GM12878 (cell line): ENCODE measurements around the gene FAM170B.

Source experiments
- BHLHE40 ChIP-seq, 2 experiments: fragments of 450-650 bp in 1 of 2; IDR thresholded peaks; 2 replicates each; pipeline ENCODE4 v1.6.1; 2011 to 2017; ENCODE audit warnings: low read depth in 2 of 2, borderline replicate concordance in 1 of 2, improper control_type of control experiment in 1 of 2, low read length in 1 of 2, mild to moderate bottlenecking in 1 of 2
- ESRRA ChIP-seq: IDR thresholded peaks from 2 replicates; pipeline ENCODE4 v1.6.1; 2012; ENCODE audit warnings: mild to moderate bottlenecking, low read length, improper control_type of control experiment
- FOXK2 ChIP-seq: fragments of 450-650 bp; IDR thresholded peaks from 2 replicates; pipeline ENCODE4 v1.6.1; 2017; ENCODE audit warnings: mild to moderate bottlenecking, moderate library complexity
- GABPA ChIP-seq: IDR thresholded peaks from 2 replicates; pipeline ENCODE4 v1.6.1; 2014; ENCODE audit warnings: antibody characterized with exemption, low read depth, mild to moderate bottlenecking, inconsistent platforms
- JUND ChIP-seq: IDR thresholded peaks from 2 replicates; pipeline ENCODE4 v1.6.1; 2012; ENCODE audit warnings: low read depth, mild to moderate bottlenecking, low read length, improper control_type of control experiment, moderate library complexity
- NFYB ChIP-seq: IDR thresholded peaks from 2 replicates; pipeline ENCODE4 v1.6.1; 2011; ENCODE audit warnings: low read depth, mild to moderate bottlenecking, low read length, improper control_type of control experiment, moderate library complexity; ENCODE audit not compliant: insufficient read depth
- POLR2A ChIP-seq: IDR thresholded peaks from 2 replicates; pipeline ENCODE4 v1.6.1; 2011; ENCODE audit warnings: low read depth, mild to moderate bottlenecking, low read length
- POLR2AphosphoS5 ChIP-seq: IDR thresholded peaks from 2 replicates; pipeline ENCODE4 v1.6.1; 2011; ENCODE audit warnings: mild to moderate bottlenecking, low read length, inconsistent platforms
- ZNF274 ChIP-seq: IDR thresholded peaks from one replicate; pipeline ENCODE4 v1.8.0; 2011; ENCODE audit not compliant: insufficient read length, insufficient read depth
- TF ChIP-seq, protein P1 (sequence below), 3 experiments: IDR thresholded peaks in 2 of 3; conservative IDR thresholded peaks in 1 of 3; 2 replicates each; pipeline ENCODE4 v1.5.1; 2011; ENCODE audit warnings: low read depth in 3 of 3, low read length in 3 of 3, mild to moderate bottlenecking in 3 of 3, control low read depth in 2 of 3, moderate library complexity in 2 of 3, inconsistent platforms in 1 of 3, mixed read lengths in 1 of 3; ENCODE audit not compliant: control insufficient read depth in 2 of 3, insufficient read depth in 1 of 3; ENCODE audit errors: extremely low read depth in 1 of 3
- TF ChIP-seq, protein P2 (sequence below): IDR thresholded peaks from 2 replicates; pipeline ENCODE4 v1.6.1; 2012; ENCODE audit warnings: mild to moderate bottlenecking, low read depth, low read length
- TF ChIP-seq, protein P3 (sequence below): IDR thresholded peaks from 2 replicates; pipeline ENCODE4 v1.6.1; 2012; ENCODE audit warnings: low read depth, low read length, improper control_type of control experiment
- TF ChIP-seq, protein P4 (sequence below): IDR thresholded peaks from 2 replicates; pipeline ENCODE4 v1.6.1; 2011; ENCODE audit warnings: low read depth, low read length, improper control_type of control experiment, borderline replicate concordance
- TF ChIP-seq, protein P5 (sequence below): fragments of 450-650 bp; IDR thresholded peaks from 2 replicates; pipeline ENCODE4 v1.6.1; 2017; ENCODE audit warnings: low read depth, mild to moderate bottlenecking, moderate library complexity

DNA sequence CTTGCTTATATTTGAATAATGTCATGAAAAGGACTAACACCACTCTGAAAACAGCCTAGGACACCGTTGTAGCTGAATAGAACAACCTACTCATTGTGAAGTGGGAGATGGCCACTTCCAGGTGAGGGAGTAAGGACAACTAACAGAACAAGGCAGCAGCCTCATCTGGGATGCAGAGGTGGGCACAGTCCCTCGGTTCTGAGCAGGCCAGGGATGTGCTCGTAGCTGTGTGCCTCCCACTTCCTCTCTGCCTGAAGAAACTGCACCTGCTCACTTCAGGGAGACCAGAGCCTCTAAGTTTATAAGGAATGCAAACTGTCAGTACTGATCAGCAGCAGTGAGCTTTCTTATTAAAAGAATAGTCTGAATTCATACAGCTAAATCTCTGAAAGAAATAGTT, 21.0 kb downstream of the FAM170B start:
- TF ChIP-seq, protein P1, sequence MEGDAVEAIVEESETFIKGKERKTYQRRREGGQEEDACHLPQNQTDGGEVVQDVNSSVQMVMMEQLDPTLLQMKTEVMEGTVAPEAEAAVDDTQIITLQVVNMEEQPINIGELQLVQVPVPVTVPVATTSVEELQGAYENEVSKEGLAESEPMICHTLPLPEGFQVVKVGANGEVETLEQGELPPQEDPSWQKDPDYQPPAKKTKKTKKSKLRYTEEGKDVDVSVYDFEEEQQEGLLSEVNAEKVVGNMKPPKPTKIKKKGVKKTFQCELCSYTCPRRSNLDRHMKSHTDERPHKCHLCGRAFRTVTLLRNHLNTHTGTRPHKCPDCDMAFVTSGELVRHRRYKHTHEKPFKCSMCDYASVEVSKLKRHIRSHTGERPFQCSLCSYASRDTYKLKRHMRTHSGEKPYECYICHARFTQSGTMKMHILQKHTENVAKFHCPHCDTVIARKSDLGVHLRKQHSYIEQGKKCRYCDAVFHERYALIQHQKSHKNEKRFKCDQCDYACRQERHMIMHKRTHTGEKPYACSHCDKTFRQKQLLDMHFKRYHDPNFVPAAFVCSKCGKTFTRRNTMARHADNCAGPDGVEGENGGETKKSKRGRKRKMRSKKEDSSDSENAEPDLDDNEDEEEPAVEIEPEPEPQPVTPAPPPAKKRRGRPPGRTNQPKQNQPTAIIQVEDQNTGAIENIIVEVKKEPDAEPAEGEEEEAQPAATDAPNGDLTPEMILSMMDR (IDR thresholded peaks at IDR 0.05 in 2 of 3, conservative IDR thresholded peaks at IDR 0.05 in 1 of 3; ENCODE audit: control insufficient read depth in 2 of 3, extremely low read depth in 1 of 3, insufficient read depth in 1 of 3, low read depth in 3 of 3, low read length in 3 of 3), result no peak
- no peak for TF ChIP-seq POLR2AphosphoS5
- TF ChIP-seq POLR2A, result no peak
- TF ChIP-seq GABPA, result no peak
- TF ChIP-seq NFYB, result no peak
- no peak for TF ChIP-seq FOXK2
- TF ChIP-seq, protein P2, sequence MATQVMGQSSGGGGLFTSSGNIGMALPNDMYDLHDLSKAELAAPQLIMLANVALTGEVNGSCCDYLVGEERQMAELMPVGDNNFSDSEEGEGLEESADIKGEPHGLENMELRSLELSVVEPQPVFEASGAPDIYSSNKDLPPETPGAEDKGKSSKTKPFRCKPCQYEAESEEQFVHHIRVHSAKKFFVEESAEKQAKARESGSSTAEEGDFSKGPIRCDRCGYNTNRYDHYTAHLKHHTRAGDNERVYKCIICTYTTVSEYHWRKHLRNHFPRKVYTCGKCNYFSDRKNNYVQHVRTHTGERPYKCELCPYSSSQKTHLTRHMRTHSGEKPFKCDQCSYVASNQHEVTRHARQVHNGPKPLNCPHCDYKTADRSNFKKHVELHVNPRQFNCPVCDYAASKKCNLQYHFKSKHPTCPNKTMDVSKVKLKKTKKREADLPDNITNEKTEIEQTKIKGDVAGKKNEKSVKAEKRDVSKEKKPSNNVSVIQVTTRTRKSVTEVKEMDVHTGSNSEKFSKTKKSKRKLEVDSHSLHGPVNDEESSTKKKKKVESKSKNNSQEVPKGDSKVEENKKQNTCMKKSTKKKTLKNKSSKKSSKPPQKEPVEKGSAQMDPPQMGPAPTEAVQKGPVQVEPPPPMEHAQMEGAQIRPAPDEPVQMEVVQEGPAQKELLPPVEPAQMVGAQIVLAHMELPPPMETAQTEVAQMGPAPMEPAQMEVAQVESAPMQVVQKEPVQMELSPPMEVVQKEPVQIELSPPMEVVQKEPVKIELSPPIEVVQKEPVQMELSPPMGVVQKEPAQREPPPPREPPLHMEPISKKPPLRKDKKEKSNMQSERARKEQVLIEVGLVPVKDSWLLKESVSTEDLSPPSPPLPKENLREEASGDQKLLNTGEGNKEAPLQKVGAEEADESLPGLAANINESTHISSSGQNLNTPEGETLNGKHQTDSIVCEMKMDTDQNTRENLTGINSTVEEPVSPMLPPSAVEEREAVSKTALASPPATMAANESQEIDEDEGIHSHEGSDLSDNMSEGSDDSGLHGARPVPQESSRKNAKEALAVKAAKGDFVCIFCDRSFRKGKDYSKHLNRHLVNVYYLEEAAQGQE, result no peak
- TF ChIP-seq, protein P3, sequence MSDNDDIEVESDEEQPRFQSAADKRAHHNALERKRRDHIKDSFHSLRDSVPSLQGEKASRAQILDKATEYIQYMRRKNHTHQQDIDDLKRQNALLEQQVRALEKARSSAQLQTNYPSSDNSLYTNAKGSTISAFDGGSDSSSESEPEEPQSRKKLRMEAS, result no peak
- no peak for TF ChIP-seq ZNF274
- no peak for TF ChIP-seq JUND
- no peak for TF ChIP-seq ESRRA
- TF ChIP-seq, protein P4, sequence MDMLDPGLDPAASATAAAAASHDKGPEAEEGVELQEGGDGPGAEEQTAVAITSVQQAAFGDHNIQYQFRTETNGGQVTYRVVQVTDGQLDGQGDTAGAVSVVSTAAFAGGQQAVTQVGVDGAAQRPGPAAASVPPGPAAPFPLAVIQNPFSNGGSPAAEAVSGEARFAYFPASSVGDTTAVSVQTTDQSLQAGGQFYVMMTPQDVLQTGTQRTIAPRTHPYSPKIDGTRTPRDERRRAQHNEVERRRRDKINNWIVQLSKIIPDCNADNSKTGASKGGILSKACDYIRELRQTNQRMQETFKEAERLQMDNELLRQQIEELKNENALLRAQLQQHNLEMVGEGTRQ, result no peak
- TF ChIP-seq BHLHE40 (IDR thresholded peaks at IDR 0.05; ENCODE audit: borderline replicate concordance in 1 of 2, low read depth in 2 of 2, low read length in 1 of 2), result no peak
- TF ChIP-seq, protein P5, sequence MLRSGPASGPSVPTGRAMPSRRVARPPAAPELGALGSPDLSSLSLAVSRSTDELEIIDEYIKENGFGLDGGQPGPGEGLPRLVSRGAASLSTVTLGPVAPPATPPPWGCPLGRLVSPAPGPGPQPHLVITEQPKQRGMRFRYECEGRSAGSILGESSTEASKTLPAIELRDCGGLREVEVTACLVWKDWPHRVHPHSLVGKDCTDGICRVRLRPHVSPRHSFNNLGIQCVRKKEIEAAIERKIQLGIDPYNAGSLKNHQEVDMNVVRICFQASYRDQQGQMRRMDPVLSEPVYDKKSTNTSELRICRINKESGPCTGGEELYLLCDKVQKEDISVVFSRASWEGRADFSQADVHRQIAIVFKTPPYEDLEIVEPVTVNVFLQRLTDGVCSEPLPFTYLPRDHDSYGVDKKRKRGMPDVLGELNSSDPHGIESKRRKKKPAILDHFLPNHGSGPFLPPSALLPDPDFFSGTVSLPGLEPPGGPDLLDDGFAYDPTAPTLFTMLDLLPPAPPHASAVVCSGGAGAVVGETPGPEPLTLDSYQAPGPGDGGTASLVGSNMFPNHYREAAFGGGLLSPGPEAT, result no peak
